ENCODE data around the gene ERICH2.
"Not testable (repeated sequence)": the region's sequence is repeated elsewhere in the genome, so short reads cannot be mapped to it uniquely, and the experiment has no call there.

ERICH2 gene, protein sequence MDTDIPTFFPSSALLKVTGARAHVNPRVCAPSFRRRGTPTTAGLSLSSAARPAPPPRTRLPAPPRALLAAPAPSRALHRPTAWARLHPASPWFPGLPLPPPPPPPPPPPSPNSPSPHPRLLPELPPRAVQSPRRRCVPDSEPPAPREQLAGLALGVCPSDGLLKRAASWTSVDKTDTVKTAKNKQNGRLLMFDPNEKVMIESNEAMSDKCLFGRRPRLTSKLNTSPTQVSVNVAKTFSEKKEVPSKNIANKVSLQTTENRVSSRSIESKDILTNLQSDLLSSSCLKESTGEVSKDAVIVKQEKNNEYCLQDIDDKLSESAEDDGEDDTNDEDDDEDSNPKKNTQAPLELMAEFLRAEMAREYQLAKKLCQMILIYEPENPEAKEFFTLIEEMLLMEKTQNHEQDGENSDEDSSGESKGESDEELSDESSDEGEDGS

GRCh38 chr2:170770008-170770605, at the start of gene ERICH2:
TSS of gene ERICH2 (plus strand) at chr2:170770378. CDS start at chr2:170770682, 304 bp downstream.
- Histone ChIP-seq H3K4me3 (ENCODE audit: low read depth, low read length) (peak within 1 kb of the TSS; percentile 81), H3K9me3 (ENCODE audit: control insufficient read depth, insufficient read depth, low read length) (no peaks in the 10 kb centered on the region), H3K36me3 (ENCODE audit: control insufficient read depth, insufficient read depth, low read length) (no peaks in the 10 kb centered on the region), H3K27me3 (ENCODE audit: control insufficient read depth, insufficient read depth, low read length) (no peaks in the 10 kb centered on the region), H3K4me1 (ENCODE audit: control insufficient read depth, insufficient read depth, low read length) (peaks cover 11% of the 10 kb centered on the region), H3K9ac (ENCODE audit: low read depth, low read length) (peak within 1 kb of the TSS; percentile 70)

DNA sequence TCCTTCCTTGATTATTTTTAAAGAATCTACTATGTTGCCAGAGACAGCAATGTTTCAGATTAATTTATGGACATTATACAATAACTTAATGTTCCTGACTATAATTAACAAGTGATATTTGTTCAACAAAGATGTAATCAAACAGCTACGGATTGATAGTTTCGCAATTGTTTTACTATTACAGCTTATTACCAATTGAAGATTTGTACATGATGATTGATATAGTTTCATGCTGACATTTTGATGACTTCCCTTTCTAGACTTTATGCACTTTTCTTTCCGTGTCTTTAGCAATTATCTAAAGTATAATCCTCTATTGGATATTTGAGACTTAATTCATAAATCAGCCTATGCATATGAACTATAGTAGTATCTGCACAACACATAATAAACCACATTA, 48.5 kb upstream of the ERICH2 start:
- peaks cover 54% of the 10 kb centered on the region for H3K27me3 ChIP-seq (ENCODE audit: control insufficient read depth, insufficient read depth, low read length)
- H3K9me3 ChIP-seq (ENCODE audit: control insufficient read depth, insufficient read depth, low read length), result no peaks in the 10 kb centered on the region
- H3K36me3 ChIP-seq (ENCODE audit: control insufficient read depth, insufficient read depth, low read length), result no peaks in the 10 kb centered on the region
- H3K4me1 ChIP-seq (ENCODE audit: control insufficient read depth, insufficient read depth, low read length), result no peaks in the 10 kb centered on the region
- H3K9ac ChIP-seq (ENCODE audit: low read depth, low read length), result no peak overlapping the region
- no peak overlapping the region for H3K4me3 ChIP-seq (ENCODE audit: low read depth, low read length)

DNA sequence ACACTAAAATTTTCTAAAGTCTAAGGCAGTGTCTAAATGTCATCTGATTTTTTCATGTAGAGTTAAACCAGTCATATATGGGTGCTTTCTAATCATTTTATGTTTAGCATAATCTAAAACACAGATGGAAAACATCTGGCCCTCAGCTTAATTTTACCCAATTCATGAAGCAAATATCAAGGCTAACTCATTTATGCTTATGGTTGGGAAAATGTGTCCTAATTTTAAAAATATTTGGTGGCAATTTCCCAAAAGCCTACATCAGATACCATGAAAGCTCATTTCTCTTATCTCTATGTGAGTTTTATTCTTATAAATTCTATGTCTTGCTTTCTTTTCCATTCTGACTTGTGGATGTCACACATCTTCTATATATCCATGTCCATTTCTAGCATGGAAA, 47.9 kb upstream of the ERICH2 start:
- no peak overlapping the region for H3K4me3 ChIP-seq (ENCODE audit: low read depth, low read length)
- H3K4me1 ChIP-seq (ENCODE audit: control insufficient read depth, insufficient read depth, low read length), result no peaks in the 10 kb centered on the region
- no peaks in the 10 kb centered on the region for H3K9me3 ChIP-seq (ENCODE audit: control insufficient read depth, insufficient read depth, low read length)
- peaks cover 48% of the 10 kb centered on the region for H3K27me3 ChIP-seq (ENCODE audit: control insufficient read depth, insufficient read depth, low read length)
- no peak overlapping the region for H3K9ac ChIP-seq (ENCODE audit: low read depth, low read length)
- no peaks in the 10 kb centered on the region for H3K36me3 ChIP-seq (ENCODE audit: control insufficient read depth, insufficient read depth, low read length)

DNA sequence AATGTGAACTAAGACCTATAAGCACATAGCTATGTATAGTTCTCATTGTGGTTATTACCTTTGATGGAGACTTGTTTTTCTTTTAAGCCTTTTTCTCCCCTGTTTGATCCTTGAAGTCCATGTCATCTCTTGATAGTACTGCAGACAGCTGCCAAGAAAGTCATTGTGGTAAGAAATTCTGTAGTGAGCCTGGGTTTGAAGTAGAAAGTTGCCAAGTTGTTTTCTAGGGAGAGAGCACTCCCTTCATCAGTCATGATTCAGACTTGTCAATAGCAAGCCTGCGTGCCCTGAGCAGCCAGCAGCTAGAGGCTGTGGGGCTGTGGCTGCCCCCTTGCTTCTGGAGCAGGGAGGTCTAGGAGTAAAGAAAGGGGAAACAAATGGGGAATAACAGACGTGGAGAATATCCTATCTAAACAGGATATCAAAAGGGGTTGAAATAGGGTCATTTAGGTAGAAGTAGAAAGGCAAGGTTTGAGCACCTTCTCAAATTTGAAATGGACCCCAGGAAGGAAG, 46.7 kb upstream of the ERICH2 start:
- no peaks in the 10 kb centered on the region for H3K4me1 ChIP-seq (ENCODE audit: control insufficient read depth, insufficient read depth, low read length)
- H3K9me3 ChIP-seq (ENCODE audit: control insufficient read depth, insufficient read depth, low read length), result no peaks in the 10 kb centered on the region
- H3K27me3 ChIP-seq (ENCODE audit: control insufficient read depth, insufficient read depth, low read length), result peaks cover 36% of the 10 kb centered on the region
- H3K36me3 ChIP-seq (ENCODE audit: control insufficient read depth, insufficient read depth, low read length), result no peaks in the 10 kb centered on the region
- no peak overlapping the region for H3K9ac ChIP-seq (ENCODE audit: low read depth, low read length)
- no peak overlapping the region for H3K4me3 ChIP-seq (ENCODE audit: low read depth, low read length)

DNA sequence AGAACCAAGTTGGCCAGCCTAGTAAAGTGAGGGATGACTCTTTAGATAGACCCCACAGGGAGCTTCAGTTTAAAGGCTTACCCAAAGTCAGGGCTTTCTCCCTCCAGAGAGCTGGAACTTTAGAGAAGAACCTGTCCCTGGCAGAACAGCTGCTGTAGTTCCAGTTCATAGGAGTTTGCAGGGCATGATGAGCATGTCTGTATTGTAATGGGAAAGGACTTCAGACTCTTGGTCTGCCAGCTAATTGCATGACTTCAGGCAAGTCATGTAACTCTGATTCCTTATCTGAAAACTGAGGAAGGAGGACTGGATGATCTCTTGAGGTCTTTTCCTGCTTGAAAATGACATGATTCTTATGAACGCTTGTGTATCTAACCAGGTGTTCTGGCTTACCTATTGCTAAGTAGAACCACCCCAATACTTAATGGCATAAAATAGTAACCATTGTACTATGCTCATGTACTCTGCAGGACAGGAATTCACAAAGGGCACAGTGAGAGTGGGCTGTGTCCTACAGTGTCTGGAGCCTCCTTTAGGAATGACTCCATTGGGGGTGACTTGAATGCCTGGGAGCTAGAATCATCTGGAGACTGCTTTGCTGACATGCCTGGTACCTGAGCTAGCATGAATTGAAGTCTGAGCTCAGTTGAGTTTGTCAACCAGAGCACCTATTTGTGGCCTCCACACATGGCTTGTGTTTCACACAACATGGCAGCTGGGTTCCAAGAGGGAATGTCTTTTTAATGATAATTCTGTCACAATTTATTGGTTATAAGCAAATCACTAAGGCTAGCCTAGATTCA, 36.2 kb upstream of the ERICH2 start:
- no peak overlapping the region for H3K4me3 ChIP-seq (ENCODE audit: low read depth, low read length)
- no peaks in the 10 kb centered on the region for H3K9me3 ChIP-seq (ENCODE audit: control insufficient read depth, insufficient read depth, low read length)
- no peaks in the 10 kb centered on the region for H3K27me3 ChIP-seq (ENCODE audit: control insufficient read depth, insufficient read depth, low read length)
- H3K9ac ChIP-seq (ENCODE audit: low read depth, low read length), result no peak overlapping the region
- no peaks in the 10 kb centered on the region for H3K36me3 ChIP-seq (ENCODE audit: control insufficient read depth, insufficient read depth, low read length)
- H3K4me1 ChIP-seq (ENCODE audit: control insufficient read depth, insufficient read depth, low read length), result no peaks in the 10 kb centered on the region

DNA sequence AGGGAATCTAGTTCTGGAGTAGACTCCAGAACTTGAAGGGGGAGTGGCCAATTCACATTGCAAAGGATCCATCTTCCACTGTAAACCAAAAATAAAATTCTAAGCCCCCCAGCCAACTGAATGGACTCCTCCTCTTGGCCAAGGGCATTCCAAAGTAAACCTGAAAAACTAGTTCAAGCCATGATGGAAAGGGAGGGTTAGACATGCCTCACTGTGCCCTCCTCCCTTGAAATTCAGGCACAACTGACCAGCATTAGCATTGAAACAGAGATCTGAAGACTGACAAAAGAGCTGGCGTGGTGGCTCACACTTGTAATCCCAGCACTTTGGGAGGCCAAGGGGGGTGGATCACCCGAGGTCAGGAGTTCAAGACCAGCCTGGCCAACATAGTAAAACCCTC, 35.6 kb upstream of the ERICH2 start:
- H3K9ac ChIP-seq (ENCODE audit: low read depth, low read length); H3K4me1 ChIP-seq (ENCODE audit: control insufficient read depth, insufficient read depth, low read length); H3K27me3 ChIP-seq (ENCODE audit: control insufficient read depth, insufficient read depth, low read length); H3K4me3 ChIP-seq (ENCODE audit: low read depth, low read length); H3K36me3 ChIP-seq (ENCODE audit: control insufficient read depth, insufficient read depth, low read length); H3K9me3 ChIP-seq (ENCODE audit: control insufficient read depth, insufficient read depth, low read length): not testable (repeated sequence)

- H3K4me3 ChIP-seq (ENCODE audit: low read depth, low read length), result no peak overlapping the region
- no peaks in the 10 kb centered on the region for H3K27me3 ChIP-seq (ENCODE audit: control insufficient read depth, insufficient read depth, low read length)
- H3K36me3 ChIP-seq (ENCODE audit: control insufficient read depth, insufficient read depth, low read length), result no peaks in the 10 kb centered on the region
- no peaks in the 10 kb centered on the region for H3K4me1 ChIP-seq (ENCODE audit: control insufficient read depth, insufficient read depth, low read length)
- H3K9ac ChIP-seq (ENCODE audit: low read depth, low read length), result no peak overlapping the region
- H3K9me3 ChIP-seq (ENCODE audit: control insufficient read depth, insufficient read depth, low read length), result no peaks in the 10 kb centered on the region
Measured at GRCh38 chr2:170736628-170737027, 33.5 kb upstream of the ERICH2 start.

DNA sequence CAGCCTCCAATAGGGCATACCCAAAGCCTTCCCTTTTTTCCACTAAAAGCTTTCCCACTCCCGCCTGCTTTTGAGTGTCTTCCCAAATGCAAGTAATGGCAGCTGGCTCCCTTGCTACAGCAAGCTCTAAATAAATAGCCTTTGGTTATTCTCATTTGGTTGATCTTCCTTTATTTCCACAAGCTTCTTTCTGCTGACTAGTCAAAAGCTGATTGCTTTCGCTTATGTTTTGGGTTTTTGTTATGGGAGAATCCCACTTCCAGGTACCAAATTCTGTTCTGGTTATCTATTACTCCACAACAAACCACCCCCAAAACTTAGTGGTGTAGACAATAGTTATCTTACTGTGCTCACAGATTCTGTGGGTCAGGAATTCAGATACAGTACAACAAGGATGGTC, 32.8 kb upstream of the ERICH2 start:
- no peak overlapping the region for H3K4me3 ChIP-seq (ENCODE audit: low read depth, low read length)
- H3K27me3 ChIP-seq (ENCODE audit: control insufficient read depth, insufficient read depth, low read length), result no peaks in the 10 kb centered on the region
- H3K9me3 ChIP-seq (ENCODE audit: control insufficient read depth, insufficient read depth, low read length), result no peaks in the 10 kb centered on the region
- no peak overlapping the region for H3K9ac ChIP-seq (ENCODE audit: low read depth, low read length)
- no peaks in the 10 kb centered on the region for H3K36me3 ChIP-seq (ENCODE audit: control insufficient read depth, insufficient read depth, low read length)
- H3K4me1 ChIP-seq (ENCODE audit: control insufficient read depth, insufficient read depth, low read length), result no peaks in the 10 kb centered on the region

DNA sequence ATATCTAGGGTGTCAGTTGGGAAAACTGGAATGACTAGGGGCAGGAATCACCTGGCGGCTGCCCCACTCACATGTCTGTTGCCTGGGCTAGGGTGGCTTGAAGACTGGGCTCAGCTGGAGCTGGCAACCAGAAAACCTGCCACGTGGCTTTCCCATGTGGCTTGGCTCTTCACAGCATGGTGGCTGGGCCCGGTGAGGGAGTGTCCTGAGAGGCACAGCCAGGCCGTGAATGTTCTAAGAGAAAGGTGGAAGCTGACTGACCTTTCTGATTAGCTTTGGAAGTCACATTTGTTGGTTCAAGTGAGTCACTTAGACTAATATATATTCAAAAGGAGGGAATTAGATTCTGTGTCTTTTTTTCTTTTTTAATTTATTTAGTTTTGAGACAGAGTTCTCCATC, 32.4 kb upstream of the ERICH2 start:
- Histone ChIP-seq H3K27me3 (ENCODE audit: control insufficient read depth, insufficient read depth, low read length) (no peaks in the 10 kb centered on the region), H3K4me1 (ENCODE audit: control insufficient read depth, insufficient read depth, low read length) (no peaks in the 10 kb centered on the region), H3K9me3 (ENCODE audit: control insufficient read depth, insufficient read depth, low read length) (no peaks in the 10 kb centered on the region), H3K4me3 (ENCODE audit: low read depth, low read length) (no peak overlapping the region), H3K9ac (ENCODE audit: low read depth, low read length) (no peak overlapping the region), H3K36me3 (ENCODE audit: control insufficient read depth, insufficient read depth, low read length) (no peaks in the 10 kb centered on the region)

- H3K9ac ChIP-seq (ENCODE audit: low read depth, low read length), result no peak overlapping the region
- H3K4me3 ChIP-seq (ENCODE audit: low read depth, low read length), result no peak overlapping the region
- H3K9me3 ChIP-seq (ENCODE audit: control insufficient read depth, insufficient read depth, low read length), result no peaks in the 10 kb centered on the region
- H3K27me3 ChIP-seq (ENCODE audit: control insufficient read depth, insufficient read depth, low read length), result no peaks in the 10 kb centered on the region
- H3K4me1 ChIP-seq (ENCODE audit: control insufficient read depth, insufficient read depth, low read length), result no peaks in the 10 kb centered on the region
- no peaks in the 10 kb centered on the region for H3K36me3 ChIP-seq (ENCODE audit: control insufficient read depth, insufficient read depth, low read length)
Measured at GRCh38 chr2:170739048-170739447, 31.1 kb upstream of the ERICH2 start.

- Histone ChIP-seq H3K4me3 (ENCODE audit: low read depth, low read length) (no peak overlapping the region), H3K4me1 (ENCODE audit: control insufficient read depth, insufficient read depth, low read length) (no peaks in the 10 kb centered on the region), H3K27me3 (ENCODE audit: control insufficient read depth, insufficient read depth, low read length) (no peaks in the 10 kb centered on the region), H3K36me3 (ENCODE audit: control insufficient read depth, insufficient read depth, low read length) (no peaks in the 10 kb centered on the region), H3K9me3 (ENCODE audit: control insufficient read depth, insufficient read depth, low read length) (no peaks in the 10 kb centered on the region), H3K9ac (ENCODE audit: low read depth, low read length) (no peak overlapping the region)
Measured at GRCh38 chr2:170739507-170740046, 30.6 kb upstream of the ERICH2 start.
